HG03066 (cell line): ENCODE results near the gene LASP1NB.

ENCODE experiments used
- ATAC-seq: cut with Tn5 transposase; IDR thresholded peaks from one replicate; pipeline ENCODE4 v1.9.1; 2021; ENCODE audit warnings: low read depth; ENCODE audit not compliant: unreplicated experiment

LASP1NB gene

GRCh38 chr17:38925263-38925995 is at the start of gene LASP1NB:
TSS of gene LASP1NB (plus strand) at chr17:38925614.
- no peak for ATAC-seq

GRCh38 chr17:38877130-38877851 is 48.1 kb upstream of the LASP1NB start:
- ATAC-seq: no peak

GRCh38 chr17:38879878-38880665 is 45.3 kb upstream of the LASP1NB start:
- ATAC-seq: no peak

- ATAC-seq: no peak
Measured at GRCh38 chr17:38881600-38882191, 43.7 kb upstream of the LASP1NB start.

- ATAC-seq: no peak
Measured at GRCh38 chr17:38882870-38883269, 42.5 kb upstream of the LASP1NB start.

GRCh38 chr17:38883592-38884526 is 41.6 kb upstream of the LASP1NB start:
- ATAC-seq: no peak

- no peak for ATAC-seq
Measured at GRCh38 chr17:38885044-38885727, 40.2 kb upstream of the LASP1NB start.

- ATAC-seq: no peak
Measured at GRCh38 chr17:38885728-38886642, 39.4 kb upstream of the LASP1NB start.

GRCh38 chr17:38886643-38887010 is 38.8 kb upstream of the LASP1NB start:
- no peak for ATAC-seq

GRCh38 chr17:38888842-38889241 is 36.6 kb upstream of the LASP1NB start:
- no peak for ATAC-seq

GRCh38 chr17:38889745-38890409 is 35.5 kb upstream of the LASP1NB start:
- ATAC-seq: no peak

- no peak for ATAC-seq
Measured at GRCh38 chr17:38890410-38890746, 35.0 kb upstream of the LASP1NB start.

GRCh38 chr17:38891441-38891840 is 34.0 kb upstream of the LASP1NB start:
- ATAC-seq: no peak

GRCh38 chr17:38892083-38892482 is 33.3 kb upstream of the LASP1NB start:
- ATAC-seq: no peak

- no peak for ATAC-seq
Measured at GRCh38 chr17:38892620-38893019, 32.8 kb upstream of the LASP1NB start.

- no peak for ATAC-seq
Measured at GRCh38 chr17:38893113-38893512, 32.3 kb upstream of the LASP1NB start.

- no peak for ATAC-seq
Measured at GRCh38 chr17:38893607-38894006, 31.8 kb upstream of the LASP1NB start.

- no peak for ATAC-seq
Measured at GRCh38 chr17:38894276-38894675, 31.1 kb upstream of the LASP1NB start.
